DOHH2 (cell line): ENCODE data around the gene SHC4.

Experiments used
- H3F3A ChIP-seq: fragments of 200-600 bp; sonication (generic), shearing (Covaris generic); 2 replicates; pipeline ENCODE4 v1.6.0; 2016; ENCODE audit warnings: antibody characterized with exemption, mild to moderate bottlenecking; ENCODE audit not compliant: control insufficient read depth, insufficient read depth
- H3K27ac ChIP-seq: fragments of 200-600 bp; sonication (generic); 2 replicates; pipeline ENCODE4 v1.5.1; 2014; ENCODE audit warnings: low read depth, mild to moderate bottlenecking, low read length, moderate library complexity
- H3K27me3 ChIP-seq: fragments of 200-600 bp; sonication (generic); 2 replicates; pipeline ENCODE4 v1.6.1; 2014; ENCODE audit warnings: mild to moderate bottlenecking, low read length, mixed read lengths; ENCODE audit not compliant: control insufficient read depth
- H3K36me3 ChIP-seq: fragments of 200-600 bp; sonication (generic); 2 replicates; pipeline ENCODE4 v1.6.1; 2014; ENCODE audit warnings: mild to moderate bottlenecking, low read length, moderate library complexity, mixed read lengths; ENCODE audit not compliant: control insufficient read depth
- H3K4me1 ChIP-seq: fragments of 200-600 bp; sonication (generic); 2 replicates; pipeline ENCODE4 v1.6.1; 2014; ENCODE audit warnings: mild to moderate bottlenecking, low read length, mixed read lengths; ENCODE audit not compliant: control insufficient read depth
- H3K4me2 ChIP-seq: fragments of 200-600 bp; sonication (generic); 2 replicates; pipeline ENCODE4 v1.6.0; 2014; ENCODE audit warnings: mild to moderate bottlenecking, low read length, moderate library complexity
- H3K4me3 ChIP-seq: fragments of 200-600 bp; sonication (generic); 2 replicates; pipeline ENCODE4 v1.5.1; 2014; ENCODE audit warnings: mild to moderate bottlenecking, low read length, mixed read lengths
- H3K79me2 ChIP-seq: fragments of 200-600 bp; sonication (generic); 2 replicates; pipeline ENCODE4 v1.6.1; 2014; ENCODE audit warnings: mild to moderate bottlenecking, low read length, mixed read lengths; ENCODE audit not compliant: control insufficient read depth
- H3K9me2 ChIP-seq: fragments of 200-600 bp; sonication (generic); replicated peaks from 2 replicates; pipeline ENCODE4 v1.6.1; 2014; ENCODE audit warnings: mild to moderate bottlenecking, low read length, mixed read lengths; ENCODE audit not compliant: control insufficient read depth
- H3K9me3 ChIP-seq: fragments of 200-600 bp; sonication (generic); 2 replicates; pipeline ENCODE4 v1.6.1; 2014; ENCODE audit warnings: antibody characterized with exemption, low read length, mixed read lengths; ENCODE audit not compliant: control insufficient read depth, insufficient read depth
- H4K20me1 ChIP-seq: fragments of 200-600 bp; sonication (generic); 2 replicates; pipeline ENCODE4 v1.6.0; 2014; ENCODE audit warnings: low read depth, mild to moderate bottlenecking, antibody characterized with exemption, low read length, moderate library complexity; ENCODE audit not compliant: control insufficient read depth, insufficient read depth
- CTCF ChIP-seq: fragments of 200-600 bp; sonication (generic); IDR thresholded peaks from one replicate; pipeline ENCODE4 v1.5.1; 2014; ENCODE audit warnings: antibody characterized with exemption, mild to moderate bottlenecking, low read depth, low read length; ENCODE audit not compliant: poor library complexity, severe bottlenecking
- EZH2phosphoT487 ChIP-seq: fragments of 200-600 bp; sonication (generic); IDR thresholded peaks from 2 replicates; pipeline ENCODE4 v1.6.1; 2017; ENCODE audit warnings: borderline replicate concordance, mild to moderate bottlenecking, antibody characterized with exemption, low read length, moderate library complexity, mixed read lengths

The SHC4 gene

GRCh38 chr15:48986240-48986639, 22.5 kb upstream of the SHC4 start:
- Histone ChIP-seq H3K4me3 (no peak overlapping the region), H3K79me2 (no peaks in the 10 kb centered on the region), H3K4me1 (no peaks in the 10 kb centered on the region), H3K36me3 (peaks cover 3% of the 10 kb centered on the region; the same call in 1 of the 2 replicates), H4K20me1 (no peaks in the 10 kb centered on the region), H3K27ac (no peak overlapping the region), H3K9me2 (no peaks in the 10 kb centered on the region), H3K9me3 (no peaks in the 10 kb centered on the region), H3F3A (no peaks in the 10 kb centered on the region), H3K27me3 (no peaks in the 10 kb centered on the region), H3K4me2 (no peak overlapping the region)
- TF ChIP-seq EZH2phosphoT487, result no peak
- no peak for TF ChIP-seq CTCF

- Histone ChIP-seq H3K36me3 (no peaks in the 10 kb centered on the region), H4K20me1 (no peaks in the 10 kb centered on the region), H3K4me2 (no peak overlapping the region), H3K27ac (no peak overlapping the region), H3K27me3 (no peaks in the 10 kb centered on the region), H3K4me1 (no peaks in the 10 kb centered on the region), H3K9me3 (no peaks in the 10 kb centered on the region), H3K4me3 (no peak overlapping the region), H3F3A (no peaks in the 10 kb centered on the region), H3K79me2 (no peaks in the 10 kb centered on the region), H3K9me2 (no peaks in the 10 kb centered on the region)
- TF ChIP-seq CTCF, result no peak
- no peak for TF ChIP-seq EZH2phosphoT487
These were observed 21.8 kb upstream of the SHC4 start for GRCh38 chr15:48985516-48985915.

GRCh38 chr15:48984811-48985352, 21.2 kb upstream of the SHC4 start:
- TF ChIP-seq EZH2phosphoT487 (no peak), CTCF (no peak)
- Histone ChIP-seq H3K9me3 (no peaks in the 10 kb centered on the region), H4K20me1 (no peaks in the 10 kb centered on the region), H3K4me3 (no peak overlapping the region), H3K79me2 (no peaks in the 10 kb centered on the region), H3K4me1 (no peaks in the 10 kb centered on the region), H3K27ac (no peak overlapping the region), H3K4me2 (no peak overlapping the region), H3K36me3 (no peaks in the 10 kb centered on the region), H3K27me3 (no peaks in the 10 kb centered on the region), H3F3A (no peaks in the 10 kb centered on the region), H3K9me2 (no peaks in the 10 kb centered on the region)
